Measurements from ENCODE around the gene RNU5D-1.
"Not testable (repeated sequence)": the region's sequence is repeated elsewhere in the genome, so short reads cannot be mapped to it uniquely, and the experiment has no call there.

RNU5D-1 gene

DNA sequence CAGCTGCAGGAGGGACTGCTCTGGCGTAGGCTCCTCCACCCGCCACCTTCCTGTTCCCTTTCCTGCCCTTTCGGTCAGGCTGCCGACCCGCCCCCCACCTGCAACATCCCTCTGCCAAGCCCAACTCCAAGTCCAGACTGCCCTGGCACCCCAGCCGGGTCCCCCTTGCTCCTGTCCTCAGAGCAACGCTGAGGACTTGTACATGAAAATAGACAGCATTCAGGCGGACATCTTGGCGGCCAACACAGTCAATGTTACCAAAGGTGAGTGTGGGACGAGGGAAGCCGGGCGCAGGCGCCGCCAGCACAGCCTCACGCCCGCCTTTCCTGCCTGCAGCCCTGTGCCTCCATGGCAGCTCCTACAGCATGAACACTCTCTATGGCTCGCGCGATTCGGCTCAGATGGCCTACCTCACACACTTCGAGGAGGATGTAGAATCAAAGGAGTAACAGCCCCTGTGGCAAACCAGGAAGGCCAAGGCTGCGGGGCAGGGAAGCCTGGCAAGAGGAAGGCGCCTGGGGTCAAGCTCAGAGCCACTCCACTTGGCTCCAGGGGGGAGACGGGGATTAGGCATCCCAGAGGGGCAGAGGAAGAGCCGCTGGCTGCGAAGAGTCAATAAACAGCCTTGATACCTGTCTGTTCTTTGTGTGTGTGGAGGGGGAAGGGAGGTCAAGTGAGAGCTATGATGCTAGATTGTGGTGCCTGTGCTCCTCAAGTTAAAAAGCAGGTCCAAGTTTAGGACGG, 5.8 kb downstream of the RNU5D-1 start:
- DNase-seq (ENCODE audit: low spot score) = no peak

DNA sequence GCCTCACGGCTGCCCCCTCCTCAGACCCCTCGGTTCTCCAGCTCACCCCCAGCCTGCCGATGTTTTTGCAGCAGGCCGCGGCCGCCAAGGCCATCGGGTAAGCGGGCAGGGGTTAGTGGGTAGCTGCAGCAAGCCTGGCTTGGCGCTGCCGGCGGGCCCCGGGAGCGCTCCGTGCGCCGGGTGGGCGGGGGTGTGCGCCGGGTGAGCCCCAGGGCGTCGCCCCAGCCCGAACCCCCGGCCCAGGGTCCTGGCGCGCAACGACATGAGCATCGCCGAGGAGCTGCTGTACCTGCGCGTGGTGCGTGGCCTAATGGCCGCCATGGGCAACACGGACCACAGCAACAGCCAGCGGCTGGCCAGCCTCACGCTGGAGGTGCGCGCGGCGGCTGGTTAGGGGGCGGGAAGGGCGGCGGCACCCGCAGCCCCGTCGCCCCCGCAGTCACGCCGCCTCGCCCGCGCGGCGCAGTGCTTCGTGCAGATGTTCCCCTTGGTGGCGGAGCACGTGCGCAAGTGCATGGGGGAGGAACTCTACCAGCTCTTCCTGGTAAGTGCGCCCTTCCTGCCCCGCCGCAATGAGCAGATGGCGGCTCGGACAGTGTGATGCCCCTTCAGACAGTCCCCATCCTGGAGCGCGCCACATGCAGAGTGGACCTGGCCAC, 6.5 kb downstream of the RNU5D-1 start:
- DNase-seq (ENCODE audit: low spot score) = no peak

DNA sequence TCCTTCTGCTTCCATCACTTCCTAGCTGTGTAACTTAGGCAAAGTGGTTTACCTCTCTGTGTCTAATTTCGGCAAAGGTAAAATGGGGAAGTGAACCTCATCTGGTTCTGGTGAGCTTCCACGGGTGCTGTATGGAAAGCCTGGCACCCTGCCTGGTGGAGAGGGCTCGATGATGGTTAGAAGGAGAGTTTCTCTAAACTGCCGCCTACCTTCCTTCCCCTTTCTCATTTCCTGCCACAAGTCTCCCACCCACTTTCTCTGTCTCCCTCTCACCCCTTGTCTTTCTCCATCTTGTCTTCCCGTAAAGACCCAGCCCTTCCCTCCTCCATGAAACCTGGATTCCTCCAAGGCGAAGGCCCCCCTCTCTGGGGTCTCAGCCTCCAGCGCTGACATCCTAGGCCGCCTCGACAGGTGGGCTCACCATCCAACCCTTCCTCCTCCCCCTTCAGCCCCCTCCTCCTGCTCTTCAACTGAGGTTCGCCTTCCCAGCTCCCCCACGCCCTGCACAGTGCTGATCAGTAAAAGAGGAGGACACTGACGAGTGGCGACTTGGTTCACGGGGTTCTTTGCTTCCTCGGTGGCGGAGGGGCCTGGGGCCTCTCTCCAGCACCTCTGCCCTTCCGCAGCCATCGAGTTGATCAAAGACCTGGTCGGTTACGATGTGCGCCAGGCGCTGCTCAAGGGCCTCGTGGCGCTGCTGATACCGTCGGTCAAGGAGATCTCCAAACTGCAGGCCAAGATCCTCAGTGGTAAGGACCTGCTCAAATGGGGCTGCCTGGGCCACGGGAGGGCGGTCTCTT, 7.3 kb downstream of the RNU5D-1 start:
- no peak for DNase-seq (ENCODE audit: low spot score)

DNA sequence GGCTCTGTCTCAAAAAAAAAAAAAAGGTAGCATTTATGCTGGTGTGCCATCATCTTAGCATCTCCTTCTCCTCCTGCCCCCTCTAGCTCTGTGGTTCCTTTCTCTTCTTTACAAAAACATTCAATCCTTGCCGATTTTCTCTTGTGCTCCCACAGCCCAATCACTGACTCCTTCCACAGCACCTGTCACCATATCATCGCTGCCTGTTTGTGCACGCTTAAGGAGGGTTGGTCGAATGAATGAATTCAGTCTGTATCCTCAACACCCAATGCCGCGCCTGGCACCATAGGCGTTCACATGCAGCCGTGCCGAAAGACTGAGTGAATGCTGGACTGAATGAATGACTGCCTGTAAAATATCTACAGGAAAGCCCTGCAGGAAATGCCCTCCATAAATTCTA, 7.9 kb downstream of the RNU5D-1 start:
- DNase-seq (ENCODE audit: low spot score) = no peak

- DNase-seq (ENCODE audit: low spot score) = no peak
These were observed 9.2 kb downstream of the RNU5D-1 start for GRCh38 chr1:44721485-44722361.

DNA sequence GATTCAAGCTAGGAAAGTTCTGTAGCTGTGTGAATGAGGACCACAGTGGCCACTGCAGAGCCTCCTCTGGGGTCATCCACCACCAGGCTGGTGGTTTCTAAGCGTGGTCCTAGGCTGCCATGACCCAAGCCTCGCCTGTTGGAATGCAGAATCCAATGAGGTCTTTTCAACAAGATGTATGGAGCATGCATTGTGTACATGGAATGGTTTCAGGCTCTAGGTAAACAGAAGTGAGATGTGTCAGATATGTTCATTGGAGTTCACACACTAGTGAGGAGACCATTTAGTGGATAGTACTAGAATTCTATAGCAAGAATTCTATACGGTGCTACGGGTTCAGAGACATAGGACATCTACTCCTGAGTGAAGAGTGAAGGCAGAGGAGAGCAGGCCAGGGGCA, 10.7 kb downstream of the RNU5D-1 start:
- DNase-seq (ENCODE audit: low spot score) = no peak

DNA sequence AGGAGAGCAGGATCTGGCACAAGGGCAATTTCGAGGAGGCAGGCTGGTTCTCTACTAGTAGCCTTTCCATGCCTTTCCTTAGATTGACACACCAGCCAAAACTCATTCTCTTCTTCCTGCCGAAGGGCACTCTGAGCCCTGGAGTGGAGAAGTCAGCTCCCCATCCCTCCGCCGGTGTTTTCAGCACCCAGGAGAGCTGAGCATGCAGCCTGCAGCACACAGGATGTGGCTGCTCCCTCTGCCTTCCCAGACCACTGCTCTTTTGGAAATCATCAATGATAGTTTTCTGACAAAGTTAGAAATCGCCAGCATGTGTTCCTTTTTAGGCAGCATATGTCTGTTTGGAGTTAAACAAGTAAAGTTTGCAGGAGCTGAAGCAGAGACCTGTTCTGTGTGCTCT, 11.7 kb downstream of the RNU5D-1 start:
- no peak for DNase-seq (ENCODE audit: low spot score)

GRCh38 chr1:44718091-44718490, 12.9 kb downstream of the RNU5D-1 start:
- DNase-seq (ENCODE audit: low spot score) = no peak

DNA sequence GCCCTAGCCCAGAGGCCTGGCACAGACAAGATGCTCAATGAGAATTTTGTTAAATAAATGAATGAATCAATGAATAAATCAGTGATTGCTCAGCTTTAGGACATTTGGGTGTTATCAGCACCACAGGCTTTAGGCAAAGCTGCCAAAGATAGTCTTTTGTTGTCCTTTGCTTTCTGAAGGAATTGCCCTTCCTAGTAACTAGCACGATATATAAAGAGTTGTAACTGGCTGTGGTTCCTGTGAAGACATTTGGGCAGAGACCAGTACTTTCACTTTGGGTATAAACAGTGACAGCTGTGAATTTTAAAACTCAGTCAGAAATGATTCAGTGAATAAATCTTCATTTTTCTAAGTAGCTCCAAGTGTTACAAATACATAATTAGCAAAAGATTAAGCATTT, 13.3 kb downstream of the RNU5D-1 start:
- DNase-seq (ENCODE audit: low spot score) = no peak

DNA sequence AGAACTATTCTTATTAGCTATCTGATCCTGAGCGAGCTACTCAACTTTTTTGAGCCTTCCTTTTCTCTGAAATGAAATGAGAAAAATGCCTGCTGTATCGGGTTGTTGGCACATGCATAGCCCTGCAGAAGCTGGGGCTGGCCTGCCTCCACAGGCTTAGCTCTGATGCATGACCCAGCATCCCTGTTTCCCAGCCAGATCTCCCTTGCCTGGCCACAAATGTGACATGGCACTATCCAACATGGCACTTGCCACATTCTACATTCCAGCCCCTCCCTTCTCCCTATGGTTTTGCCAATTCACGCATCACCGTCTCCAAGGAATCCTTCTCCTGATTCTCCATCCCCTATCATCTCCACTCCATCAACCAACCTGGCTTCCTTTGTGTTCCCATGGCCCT, 13.8 kb downstream of the RNU5D-1 start:
- no peak for DNase-seq (ENCODE audit: low spot score)

DNA sequence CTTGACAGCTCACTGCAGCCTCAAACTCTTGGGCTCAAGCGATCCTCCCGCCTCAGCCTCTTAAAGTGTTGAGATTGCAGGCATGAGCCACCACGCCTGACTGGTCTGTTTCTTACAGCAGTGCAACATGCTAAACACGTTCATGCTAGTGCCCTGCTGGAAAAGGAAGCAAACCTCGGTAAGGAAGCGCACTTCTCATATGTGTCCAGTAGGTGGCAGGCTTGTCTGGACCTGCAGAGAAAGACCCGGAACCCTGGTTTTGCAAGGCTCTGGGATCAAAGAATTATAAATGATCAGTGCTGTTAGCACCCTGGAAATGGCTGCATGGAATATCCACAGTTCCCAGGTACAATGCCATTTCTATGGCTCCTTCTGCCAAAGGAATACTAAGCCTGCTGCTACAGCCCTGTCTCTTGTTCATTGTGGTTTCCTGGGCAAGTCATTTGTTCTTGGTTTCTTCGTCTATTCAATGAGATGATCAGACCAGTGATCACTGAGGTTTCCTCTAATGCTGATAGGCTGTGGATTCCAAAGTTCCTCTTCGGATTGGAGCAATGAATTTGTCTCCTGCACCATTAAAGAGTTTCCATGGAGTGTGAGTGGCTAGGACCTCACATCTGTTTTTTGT, 15.9 kb downstream of the RNU5D-1 start:
- peak; percentile 77 for DNase-seq (ENCODE audit: low spot score)

- DNase-seq (ENCODE audit: low spot score) = no peak
These were observed 16.4 kb downstream of the RNU5D-1 start for GRCh38 chr1:44714532-44714931.

DNA sequence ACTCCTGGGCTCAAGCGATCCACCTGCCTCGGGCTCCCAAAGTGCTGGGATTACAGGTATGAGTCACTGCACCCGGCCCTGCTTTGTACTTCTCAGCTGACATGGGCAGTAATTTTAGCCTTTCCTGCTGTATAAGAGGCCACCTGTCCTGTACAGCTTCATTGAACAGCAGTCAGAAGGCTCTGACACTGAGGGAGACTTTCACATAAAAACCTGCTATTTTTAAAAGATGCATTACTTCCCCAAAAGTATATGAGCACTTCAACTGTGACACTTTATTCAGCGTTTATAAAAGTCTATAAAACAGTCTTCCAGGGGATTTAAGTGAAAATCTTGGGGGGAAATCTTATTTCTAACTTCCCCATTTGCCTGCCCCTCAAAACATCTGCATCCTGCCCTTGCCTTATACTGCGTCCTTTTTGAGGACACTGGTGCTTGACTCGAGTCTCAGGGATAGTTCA, 17.6 kb downstream of the RNU5D-1 start:
- DNase-seq (ENCODE audit: low spot score) = no peak

GRCh38 chr1:44707959-44708831, 22.8 kb downstream of the RNU5D-1 start:
- DNase-seq (ENCODE audit: low spot score) = no peak

DNA sequence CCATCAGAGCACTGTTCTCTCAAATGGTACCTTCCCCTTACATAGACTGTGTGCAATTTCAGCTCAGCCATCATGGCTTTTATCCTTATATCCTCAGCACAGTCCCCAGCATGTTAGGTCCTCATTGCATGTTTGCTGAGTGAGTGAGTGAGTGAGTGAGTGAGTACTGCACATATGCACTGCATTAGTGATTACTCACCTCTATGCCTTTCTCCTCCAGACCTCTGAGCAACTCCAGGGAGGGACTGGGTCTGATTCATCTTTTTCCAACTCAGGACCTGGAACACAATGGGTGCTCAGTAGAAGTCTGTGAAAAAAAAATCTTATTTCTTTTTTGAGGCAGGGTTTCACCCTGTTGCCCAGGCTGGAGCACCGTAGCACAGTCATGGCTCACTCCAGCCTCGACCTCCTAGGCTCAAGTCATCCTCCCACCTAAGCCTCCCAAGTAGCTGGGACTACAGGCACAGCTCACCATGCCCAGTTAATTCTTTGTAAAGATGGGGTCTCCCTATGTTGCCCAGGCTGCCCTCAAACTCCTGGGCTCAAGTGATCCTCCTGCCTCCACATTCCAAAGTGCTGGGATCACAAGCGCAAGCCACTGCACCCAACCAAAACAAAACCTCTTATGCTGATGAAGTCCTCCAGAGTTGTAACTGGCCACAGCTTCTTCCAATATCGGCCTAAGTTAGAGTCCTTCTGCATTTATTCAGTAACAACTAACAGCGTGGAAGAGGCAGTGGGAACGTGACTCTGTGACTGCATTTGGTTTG, 23.7 kb downstream of the RNU5D-1 start:
- DNase-seq (ENCODE audit: low spot score) = no peak

DNA sequence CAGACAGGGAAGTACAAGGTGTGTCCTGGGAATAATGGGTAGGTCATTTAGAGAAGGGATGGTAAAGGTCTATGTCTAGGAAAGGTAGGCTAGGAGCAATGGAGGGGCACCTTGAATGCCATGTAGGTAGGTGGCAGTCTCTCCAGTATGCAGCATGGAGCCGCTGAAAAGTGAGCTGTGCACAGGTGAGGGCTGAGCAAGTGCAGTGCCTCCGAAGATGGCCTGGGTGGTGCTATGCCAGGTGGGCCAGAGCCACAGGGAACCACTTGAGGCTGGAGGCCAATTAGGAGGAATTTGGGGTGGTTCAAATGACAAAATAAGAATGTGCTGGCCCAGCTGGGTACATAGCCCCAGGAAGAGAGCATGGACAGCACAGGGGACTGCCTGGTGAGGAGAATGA, 25.0 kb downstream of the RNU5D-1 start:
- DNase-seq (ENCODE audit: low spot score) = no peak

DNA sequence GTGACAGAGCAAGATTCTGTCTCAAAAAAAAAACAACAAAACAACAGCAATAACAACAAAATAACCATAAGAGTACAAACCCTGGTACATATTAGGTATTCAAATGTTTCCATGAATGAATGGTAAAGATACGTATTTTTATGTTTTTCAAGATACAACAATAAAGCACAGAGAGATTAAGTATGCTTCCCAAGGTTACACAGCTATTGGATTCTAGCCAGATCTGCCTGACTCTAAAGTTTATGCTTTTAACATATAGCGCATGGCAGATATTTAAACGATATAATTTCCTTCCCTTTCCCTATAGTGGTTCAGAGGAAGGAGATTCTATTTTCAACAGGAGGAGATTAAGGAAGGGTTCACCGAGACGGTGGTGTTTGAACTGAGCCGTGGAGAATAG, 25.5 kb downstream of the RNU5D-1 start:
- no peak for DNase-seq (ENCODE audit: low spot score)

DNA sequence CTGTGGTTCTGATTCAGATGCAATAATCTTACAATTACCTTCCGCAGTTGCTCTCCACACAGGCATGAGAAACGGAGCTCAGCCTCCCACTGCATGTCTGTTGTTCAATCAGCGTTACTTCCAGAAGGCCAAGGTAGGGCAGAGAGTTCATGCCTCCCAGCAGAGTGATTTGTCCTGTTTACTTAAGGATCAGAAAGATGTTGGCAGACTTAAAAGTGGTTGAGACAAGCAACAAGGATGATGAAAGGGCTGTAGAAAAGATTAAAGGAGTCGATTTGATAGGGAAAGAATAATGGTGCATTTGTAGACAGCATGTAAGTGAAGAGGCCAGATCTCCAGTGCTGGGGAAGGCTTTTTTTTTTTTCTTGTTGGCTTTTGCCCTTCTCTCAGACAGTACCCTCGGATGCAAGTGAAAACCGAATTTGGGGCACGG, 29.8 kb downstream of the RNU5D-1 start:
- DNase-seq (ENCODE audit: low spot score) = no peak

DNA sequence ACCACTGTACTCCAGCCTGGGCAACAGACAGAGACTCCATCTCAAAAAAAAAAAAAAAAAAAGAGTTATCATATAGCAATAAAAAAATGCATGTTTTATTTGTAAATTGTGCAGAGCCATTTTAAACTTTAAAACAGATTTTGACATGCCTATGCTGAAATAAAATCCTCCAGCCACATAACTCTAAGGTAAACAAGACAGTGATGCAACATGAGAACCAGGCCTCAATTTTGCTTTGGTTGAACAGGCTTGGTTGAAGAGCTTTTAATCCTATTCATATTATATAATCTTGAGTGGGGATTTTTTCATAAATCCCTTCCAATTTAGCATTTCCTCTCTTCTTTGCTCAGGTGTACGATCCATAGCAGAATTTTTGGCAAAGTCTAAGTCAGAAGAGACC, 30.4 kb downstream of the RNU5D-1 start:
- DNase-seq (ENCODE audit: low spot score) = no peak

- DNase-seq (ENCODE audit: low spot score) = not testable (repeated sequence)
These were observed 31.6 kb downstream of the RNU5D-1 start for GRCh38 chr1:44699375-44699774.

Data from ecto neural progenitor cell (in vitro differentiated cells).